Sigmoid colon (tissue), 4 donors: Measurements from ENCODE around the gene DOCK1.

ENCODE experiments used
- EP300 ChIP-seq, 4 donors: sonication (generic); formaldehyde crosslinking; IDR thresholded peaks; one replicate each; pipeline ENCODE4 v1.6.1; 2017; ENCODE audit warnings: antibody characterized with exemption in 4 of 4
- TF ChIP-seq, protein P1 (sequence below), 4 experiments: fragments of 450-650 bp in 3 of 4; fragments of 200-600 bp in 1 of 4; IDR thresholded peaks; one replicate each; pipeline ENCODE4 v1.5.1; 2016 to 2019; ENCODE audit warnings: antibody characterized with exemption in 4 of 4, mild to moderate bottlenecking in 3 of 4, moderate library complexity in 2 of 4

DNA sequence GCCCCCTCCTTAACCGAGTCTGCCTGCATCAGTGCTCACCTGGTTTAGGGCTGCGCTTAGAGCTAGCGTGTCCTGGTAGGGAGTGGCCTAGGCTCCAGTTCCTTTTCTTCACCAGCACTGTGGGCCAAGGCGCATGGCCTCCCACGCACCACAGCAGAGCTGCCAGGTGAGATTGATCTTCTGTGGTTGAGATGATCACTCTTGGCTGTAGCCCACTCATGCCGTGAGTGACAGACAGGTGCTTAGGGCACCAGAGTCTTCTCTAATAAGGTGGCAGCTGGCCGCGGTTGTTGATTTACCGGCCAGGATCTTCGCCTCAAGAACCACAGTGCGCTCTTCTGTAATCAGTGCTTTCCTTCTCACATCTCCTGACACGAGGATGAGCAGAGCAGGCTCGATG lies 448.3 kb downstream of the DOCK1 start:
- TF ChIP-seq, protein P1, sequence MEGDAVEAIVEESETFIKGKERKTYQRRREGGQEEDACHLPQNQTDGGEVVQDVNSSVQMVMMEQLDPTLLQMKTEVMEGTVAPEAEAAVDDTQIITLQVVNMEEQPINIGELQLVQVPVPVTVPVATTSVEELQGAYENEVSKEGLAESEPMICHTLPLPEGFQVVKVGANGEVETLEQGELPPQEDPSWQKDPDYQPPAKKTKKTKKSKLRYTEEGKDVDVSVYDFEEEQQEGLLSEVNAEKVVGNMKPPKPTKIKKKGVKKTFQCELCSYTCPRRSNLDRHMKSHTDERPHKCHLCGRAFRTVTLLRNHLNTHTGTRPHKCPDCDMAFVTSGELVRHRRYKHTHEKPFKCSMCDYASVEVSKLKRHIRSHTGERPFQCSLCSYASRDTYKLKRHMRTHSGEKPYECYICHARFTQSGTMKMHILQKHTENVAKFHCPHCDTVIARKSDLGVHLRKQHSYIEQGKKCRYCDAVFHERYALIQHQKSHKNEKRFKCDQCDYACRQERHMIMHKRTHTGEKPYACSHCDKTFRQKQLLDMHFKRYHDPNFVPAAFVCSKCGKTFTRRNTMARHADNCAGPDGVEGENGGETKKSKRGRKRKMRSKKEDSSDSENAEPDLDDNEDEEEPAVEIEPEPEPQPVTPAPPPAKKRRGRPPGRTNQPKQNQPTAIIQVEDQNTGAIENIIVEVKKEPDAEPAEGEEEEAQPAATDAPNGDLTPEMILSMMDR (IDR thresholded peaks at IDR 0.05), result no peak
- no peak for TF ChIP-seq EP300 (IDR thresholded peaks at IDR 0.05)
